HL-60 (cell line): ENCODE measurements around the gene POC1A.

Source experiments
- GABPA ChIP-seq: IDR thresholded peaks from 2 replicates; pipeline ENCODE4 v1.6.1; 2012; ENCODE audit warnings: low read depth
- SPI1 ChIP-seq: IDR thresholded peaks from 2 replicates; pipeline ENCODE4 v1.6.1; 2012; ENCODE audit warnings: low read depth, mild to moderate bottlenecking, borderline replicate concordance
- TF ChIP-seq, protein P1 (sequence below): IDR thresholded peaks from one replicate; pipeline ENCODE4 v1.5.1; 2011; ENCODE audit warnings: low read length, control low read depth, inconsistent platforms; ENCODE audit not compliant: insufficient read depth

DNA sequence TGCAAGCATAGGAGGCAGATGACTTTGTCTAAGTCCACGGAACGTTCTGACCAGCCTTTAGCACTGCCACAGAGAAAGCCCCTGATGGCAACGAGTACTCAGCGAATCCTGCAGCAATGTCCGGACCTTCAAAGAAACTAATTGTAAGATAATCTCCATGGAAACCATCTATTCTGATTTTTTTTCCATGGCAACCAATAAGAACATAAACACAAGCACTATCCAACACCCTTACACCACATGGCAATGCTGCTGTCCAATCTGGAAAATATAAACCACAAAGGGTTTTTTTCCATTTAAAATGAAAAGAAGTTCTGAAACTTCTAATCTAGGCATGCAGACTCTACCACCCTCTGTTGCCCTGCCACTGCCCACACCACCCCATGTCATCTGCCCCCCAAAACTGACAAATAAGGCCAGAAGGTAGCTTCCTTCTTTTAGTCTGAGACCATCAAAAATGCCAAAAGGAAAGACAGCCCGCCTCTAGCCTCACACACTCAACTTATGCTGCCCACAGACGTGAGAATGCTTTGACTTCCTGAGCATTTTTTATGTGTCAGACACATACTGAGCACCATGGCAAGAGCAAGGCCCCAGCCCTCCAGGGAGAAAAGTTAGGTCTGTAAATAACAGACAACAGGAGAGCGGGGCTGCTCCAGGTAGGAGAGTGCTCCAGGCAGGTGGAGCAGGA, 44.5 kb downstream of the POC1A start:
- TF ChIP-seq, protein P1, sequence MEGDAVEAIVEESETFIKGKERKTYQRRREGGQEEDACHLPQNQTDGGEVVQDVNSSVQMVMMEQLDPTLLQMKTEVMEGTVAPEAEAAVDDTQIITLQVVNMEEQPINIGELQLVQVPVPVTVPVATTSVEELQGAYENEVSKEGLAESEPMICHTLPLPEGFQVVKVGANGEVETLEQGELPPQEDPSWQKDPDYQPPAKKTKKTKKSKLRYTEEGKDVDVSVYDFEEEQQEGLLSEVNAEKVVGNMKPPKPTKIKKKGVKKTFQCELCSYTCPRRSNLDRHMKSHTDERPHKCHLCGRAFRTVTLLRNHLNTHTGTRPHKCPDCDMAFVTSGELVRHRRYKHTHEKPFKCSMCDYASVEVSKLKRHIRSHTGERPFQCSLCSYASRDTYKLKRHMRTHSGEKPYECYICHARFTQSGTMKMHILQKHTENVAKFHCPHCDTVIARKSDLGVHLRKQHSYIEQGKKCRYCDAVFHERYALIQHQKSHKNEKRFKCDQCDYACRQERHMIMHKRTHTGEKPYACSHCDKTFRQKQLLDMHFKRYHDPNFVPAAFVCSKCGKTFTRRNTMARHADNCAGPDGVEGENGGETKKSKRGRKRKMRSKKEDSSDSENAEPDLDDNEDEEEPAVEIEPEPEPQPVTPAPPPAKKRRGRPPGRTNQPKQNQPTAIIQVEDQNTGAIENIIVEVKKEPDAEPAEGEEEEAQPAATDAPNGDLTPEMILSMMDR = no peak
- TF ChIP-seq SPI1 (no peak), GABPA (no peak)
